ENCODE measurements around the gene SFR1.

The SFR1 gene

GRCh38 chr10:104100795-104101194 is 21.2 kb upstream of the SFR1 start:
- TF ChIP-seq POU2F2 (IDR thresholded peaks at IDR 0.05; ENCODE audit: low read depth, low read length) (no peak), PAX5 (IDR thresholded peaks at IDR 0.05; ENCODE audit: insufficient read depth, low read length, severe bottlenecking) (no peak), POLR2AphosphoS5 (IDR thresholded peaks at IDR 0.05; ENCODE audit: low read depth, low read length) (no peak), POLR2A (IDR thresholded peaks at IDR 0.05; ENCODE audit: low read depth, low read length) (no peak), SPI1 (IDR thresholded peaks at IDR 0.05; ENCODE audit: low read depth, low read length) (no peak), TAF1 (IDR thresholded peaks at IDR 0.05; ENCODE audit: low read depth, low read length) (no peak)

DNA sequence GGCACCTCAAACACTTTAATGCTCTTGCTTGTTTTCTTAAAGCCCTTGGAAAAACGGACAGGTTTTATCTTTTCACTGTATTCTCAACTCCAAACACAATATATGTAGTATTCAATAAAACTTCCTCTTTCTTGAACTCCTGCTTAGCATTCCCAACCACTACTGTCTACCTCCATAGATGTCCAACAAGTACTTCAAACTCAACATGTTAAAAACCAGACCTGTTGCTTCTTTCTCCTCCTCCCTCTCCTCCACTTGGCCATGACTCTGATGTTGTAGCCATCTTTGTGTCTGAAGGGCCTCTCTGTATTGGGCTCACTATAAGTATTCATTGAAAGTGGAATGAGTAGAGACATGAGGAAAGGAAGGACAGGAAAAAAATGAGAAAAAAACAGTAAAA is 20.1 kb upstream of the SFR1 start:
- DNase-seq (ENCODE audit: insufficient read length, low spot score) (no peak), FAIRE-seq (no peak)
- TF ChIP-seq POLR2A (IDR thresholded peaks at IDR 0.05; ENCODE audit: low read depth, low read length) = no peak
- TF ChIP-seq PAX5 (IDR thresholded peaks at IDR 0.05; ENCODE audit: insufficient read depth, low read length, severe bottlenecking) = no peak
- no peak for TF ChIP-seq SPI1 (IDR thresholded peaks at IDR 0.05; ENCODE audit: low read depth, low read length)
- TF ChIP-seq TAF1 (IDR thresholded peaks at IDR 0.05; ENCODE audit: low read depth, low read length) = no peak
- no peak for TF ChIP-seq POU2F2 (IDR thresholded peaks at IDR 0.05; ENCODE audit: low read depth, low read length)
- TF ChIP-seq POLR2AphosphoS5 (IDR thresholded peaks at IDR 0.05; ENCODE audit: low read depth, low read length) = no peak

More at GRCh38 chr10:104100795-104101194, 21.2 kb upstream of the SFR1 start:
- FAIRE-seq (no peak), DNase-seq (ENCODE audit: insufficient read length, low spot score) (no peak)

DNA sequence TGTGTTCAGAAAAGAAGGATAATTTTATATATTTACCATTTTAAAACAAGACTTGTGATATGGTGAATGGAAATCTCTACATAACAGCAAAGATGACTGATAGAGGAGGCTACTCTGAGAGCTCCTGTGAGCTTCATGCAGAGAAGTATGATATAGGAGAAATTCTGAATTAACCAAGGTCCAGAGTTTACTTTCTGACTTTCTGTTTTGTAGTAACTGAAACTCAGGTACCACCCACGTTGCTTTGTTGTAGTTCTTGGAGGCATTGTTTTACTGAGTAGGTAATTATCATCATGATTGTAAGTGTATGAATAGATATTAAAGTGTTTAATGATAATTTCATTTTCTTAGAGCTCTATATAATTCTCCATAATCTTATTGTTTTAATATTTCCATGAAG is 18.0 kb upstream of the SFR1 start:
- TF ChIP-seq POU2F2 (IDR thresholded peaks at IDR 0.05; ENCODE audit: low read depth, low read length) (no peak), POLR2AphosphoS5 (IDR thresholded peaks at IDR 0.05; ENCODE audit: low read depth, low read length) (no peak), TAF1 (IDR thresholded peaks at IDR 0.05; ENCODE audit: low read depth, low read length) (no peak), POLR2A (IDR thresholded peaks at IDR 0.05; ENCODE audit: low read depth, low read length) (no peak), SPI1 (IDR thresholded peaks at IDR 0.05; ENCODE audit: low read depth, low read length) (no peak), PAX5 (IDR thresholded peaks at IDR 0.05; ENCODE audit: insufficient read depth, low read length, severe bottlenecking) (no peak)
- no peak for DNase-seq (ENCODE audit: insufficient read length, low spot score)
- no peak for FAIRE-seq

DNA sequence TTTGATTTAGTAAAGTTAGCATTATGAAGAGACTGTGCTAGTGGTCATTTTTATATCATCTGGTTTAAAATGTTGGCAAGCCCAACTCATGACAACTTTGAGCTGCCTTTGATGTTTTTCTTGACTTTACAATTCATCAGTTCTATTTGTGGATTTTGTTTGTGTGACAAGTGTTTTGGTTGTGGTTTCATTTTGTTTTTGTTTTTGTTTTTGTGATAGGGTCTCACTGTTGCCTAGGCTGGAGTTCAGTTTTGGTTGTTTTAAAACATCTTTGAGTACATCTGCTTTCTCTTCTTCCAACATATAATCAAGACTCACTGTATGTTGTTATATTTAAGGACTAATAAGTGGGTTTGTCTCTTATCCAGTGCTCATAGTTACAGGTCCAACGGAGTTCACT is 17.6 kb upstream of the SFR1 start:
- TF ChIP-seq PAX5 (IDR thresholded peaks at IDR 0.05; ENCODE audit: insufficient read depth, low read length, severe bottlenecking) (no peak), POU2F2 (IDR thresholded peaks at IDR 0.05; ENCODE audit: low read depth, low read length) (no peak), POLR2AphosphoS5 (IDR thresholded peaks at IDR 0.05; ENCODE audit: low read depth, low read length) (no peak), SPI1 (IDR thresholded peaks at IDR 0.05; ENCODE audit: low read depth, low read length) (no peak), TAF1 (IDR thresholded peaks at IDR 0.05; ENCODE audit: low read depth, low read length) (no peak), POLR2A (IDR thresholded peaks at IDR 0.05; ENCODE audit: low read depth, low read length) (no peak)
- FAIRE-seq (no peak), DNase-seq (ENCODE audit: insufficient read length, low spot score) (no peak)

GRCh38 chr10:104104926-104105325 is 17.0 kb upstream of the SFR1 start:
- DNase-seq (ENCODE audit: insufficient read length, low spot score) = no peak
- TF ChIP-seq POU2F2 (IDR thresholded peaks at IDR 0.05; ENCODE audit: low read depth, low read length) (no peak), TAF1 (IDR thresholded peaks at IDR 0.05; ENCODE audit: low read depth, low read length) (no peak), SPI1 (IDR thresholded peaks at IDR 0.05; ENCODE audit: low read depth, low read length) (no peak), POLR2A (IDR thresholded peaks at IDR 0.05; ENCODE audit: low read depth, low read length) (no peak), POLR2AphosphoS5 (IDR thresholded peaks at IDR 0.05; ENCODE audit: low read depth, low read length) (no peak), PAX5 (IDR thresholded peaks at IDR 0.05; ENCODE audit: insufficient read depth, low read length, severe bottlenecking) (no peak)
- FAIRE-seq = peak; percentile 5

GRCh38 chr10:104109908-104110662 is 11.9 kb upstream of the SFR1 start:
- TF ChIP-seq PAX5 (IDR thresholded peaks at IDR 0.05; ENCODE audit: insufficient read depth, low read length, severe bottlenecking) (no peak), POLR2AphosphoS5 (IDR thresholded peaks at IDR 0.05; ENCODE audit: low read depth, low read length) (no peak), SPI1 (IDR thresholded peaks at IDR 0.05; ENCODE audit: low read depth, low read length) (no peak), POU2F2 (IDR thresholded peaks at IDR 0.05; ENCODE audit: low read depth, low read length) (no peak), POLR2A (IDR thresholded peaks at IDR 0.05; ENCODE audit: low read depth, low read length) (no peak), TAF1 (IDR thresholded peaks at IDR 0.05; ENCODE audit: low read depth, low read length) (no peak)
- no peak for DNase-seq (ENCODE audit: insufficient read length, low spot score)
- no peak for FAIRE-seq

- TF ChIP-seq SPI1 (IDR thresholded peaks at IDR 0.05; ENCODE audit: low read depth, low read length) = no peak
- no peak for DNase-seq (ENCODE audit: insufficient read length, low spot score)
Observed at GRCh38 chr10:104113376-104113956, 8.5 kb upstream of the SFR1 start.

DNA sequence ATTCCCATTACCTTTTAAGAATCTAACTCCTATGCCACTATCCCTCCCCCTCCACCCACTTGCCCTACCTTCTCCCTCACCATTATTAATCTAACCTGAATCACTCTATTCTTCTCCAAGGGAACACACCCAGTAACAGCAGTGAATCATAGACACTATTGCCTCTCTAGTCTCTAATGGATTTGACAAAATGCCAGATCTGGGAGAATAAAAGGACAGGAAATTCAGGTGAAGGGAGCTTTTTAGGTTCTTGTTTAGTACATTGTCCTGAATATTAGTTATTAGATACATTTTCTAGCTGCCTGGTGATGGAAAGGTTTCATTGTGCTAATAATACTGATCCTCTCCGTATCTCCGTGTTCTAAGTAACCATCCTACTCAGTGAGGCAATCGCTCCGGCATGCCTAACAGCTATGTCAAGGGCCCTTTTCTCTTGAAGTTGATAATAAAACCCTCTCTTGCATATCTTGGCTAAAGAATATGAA is 4.1 kb upstream of the SFR1 start:
- no peak for FAIRE-seq

More at GRCh38 chr10:104113376-104113956, 8.5 kb upstream of the SFR1 start:
- peak; percentile 65 for FAIRE-seq

GRCh38 chr10:104119996-104120395 is 2.0 kb upstream of the SFR1 start:
- DNase-seq (ENCODE audit: insufficient read length, low spot score) (no peak), FAIRE-seq (peak; percentile 57)
- TF ChIP-seq POLR2A (IDR thresholded peaks at IDR 0.05; ENCODE audit: low read depth, low read length) (no peak), TAF1 (IDR thresholded peaks at IDR 0.05; ENCODE audit: low read depth, low read length) (no peak), POLR2AphosphoS5 (IDR thresholded peaks at IDR 0.05; ENCODE audit: low read depth, low read length) (no peak), PAX5 (IDR thresholded peaks at IDR 0.05; ENCODE audit: insufficient read depth, low read length, severe bottlenecking) (no peak), POU2F2 (IDR thresholded peaks at IDR 0.05; ENCODE audit: low read depth, low read length) (no peak), SPI1 (IDR thresholded peaks at IDR 0.05; ENCODE audit: low read depth, low read length) (no peak)

More for the DNA sequence above, 4.1 kb upstream of the SFR1 start:
- no peak for TF ChIP-seq POLR2AphosphoS5 (IDR thresholded peaks at IDR 0.05; ENCODE audit: low read depth, low read length)
- no peak for TF ChIP-seq POU2F2 (IDR thresholded peaks at IDR 0.05; ENCODE audit: low read depth, low read length)
- TF ChIP-seq PAX5 (IDR thresholded peaks at IDR 0.05; ENCODE audit: insufficient read depth, low read length, severe bottlenecking) = no peak
- no peak for TF ChIP-seq TAF1 (IDR thresholded peaks at IDR 0.05; ENCODE audit: low read depth, low read length)
- no peak for TF ChIP-seq POLR2A (IDR thresholded peaks at IDR 0.05; ENCODE audit: low read depth, low read length)
- TF ChIP-seq SPI1 (IDR thresholded peaks at IDR 0.05; ENCODE audit: low read depth, low read length) = no peak
- no peak for DNase-seq (ENCODE audit: insufficient read length, low spot score)

All from GM12891 (cell line).